ENCODE measurements around the gene TOMM40.

The TOMM40 gene

DNA sequence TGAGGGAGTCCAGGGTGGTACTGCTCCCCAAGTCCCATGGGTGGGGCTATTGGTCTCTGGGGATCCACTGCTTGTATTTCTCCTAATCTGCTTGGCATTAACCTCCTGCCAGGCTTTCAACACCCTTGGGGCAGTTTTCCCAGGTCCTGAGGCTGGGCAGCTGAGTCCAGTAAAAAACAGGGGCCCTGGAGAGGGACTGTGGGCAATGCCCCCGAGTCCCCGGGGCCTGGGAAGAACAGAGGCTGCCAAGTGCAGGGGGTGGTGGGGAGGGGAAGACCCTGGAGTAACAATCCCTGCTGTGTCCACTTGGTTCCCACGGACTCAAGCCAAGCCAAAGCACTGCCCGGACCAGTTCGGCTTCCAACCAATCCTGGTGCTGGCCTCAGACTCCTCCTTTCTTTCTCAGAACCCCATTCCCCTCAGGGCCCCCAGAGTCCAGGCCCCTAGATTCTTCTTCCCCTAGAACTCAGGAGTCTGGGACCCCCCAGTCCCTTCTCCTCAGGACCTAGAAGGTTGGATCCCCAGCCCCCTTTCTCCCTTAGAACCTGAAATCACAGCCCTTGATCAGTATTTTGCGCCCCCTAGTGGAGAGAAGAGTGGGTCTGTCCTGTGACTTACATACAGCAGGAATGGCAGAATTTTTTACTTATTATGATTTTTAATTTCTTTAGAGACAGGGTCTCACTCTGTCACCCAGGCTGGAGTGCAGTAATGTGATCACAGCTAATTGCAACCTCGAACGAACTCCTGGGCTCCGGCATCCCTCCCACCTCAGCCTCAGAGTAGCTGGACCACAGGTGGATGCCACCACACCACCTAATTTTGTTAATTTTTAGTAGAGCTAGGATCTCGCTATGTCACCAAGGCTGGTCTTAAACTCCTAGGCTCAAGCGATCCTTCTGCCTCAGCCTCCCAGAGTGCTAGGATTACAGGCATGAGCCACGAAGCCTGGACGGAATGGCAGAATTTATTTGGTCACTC is 60.4 kb downstream of the TOMM40 start:
- no peak overlapping the region for H3K4me3 ChIP-seq (ENCODE audit: low read depth, low read length)
- peak; percentile 83 for TF ChIP-seq CTCF (IDR thresholded peaks at IDR 0.05; ENCODE audit: insufficient read depth, low read depth, low read length, missing control alignments)
- peak; percentile 85 for DNase-seq (ENCODE audit: low read depth)

All from GM12865 (cell line).